ENCODE results near the gene PID1. TPM values are rescaled to one million over a fixed set of nuclear protein-coding genes. Genes with fewer than 3 reads are reported as not detected.

The PID1 gene
- total and polyA plus RNA-seq, 12 donors: 4.5 to 81.9 (median 47.0) TPM

GRCh38 chr2:229088517-229088913 lies 182.6 kb downstream of the PID1 start:
- Histone ChIP-seq H3K27ac (peak overlapping the region in 2 of 5 donors; percentile 6 to 15), H3K36me3 (replicated peaks in 1 of 2) (no peaks in the 10 kb centered on the region), H3K4me1 (replicated peaks in 1 of 2) (peaks cover 11 to 39% of the 10 kb centered on the region in 2 donors), H3K27me3 (no peaks in the 10 kb centered on the region), H3K4me3 (no peak overlapping the region), H3K9me3 (replicated peaks in 1 of 3) (no peaks in the 10 kb centered on the region)
- intact Hi-C loops (cut with DNase I): no loop called here
- DNase-seq: no peak
- TF ChIP-seq POLR2A (IDR thresholded peaks at IDR 0.05): no peak
- TF ChIP-seq, protein P1, sequence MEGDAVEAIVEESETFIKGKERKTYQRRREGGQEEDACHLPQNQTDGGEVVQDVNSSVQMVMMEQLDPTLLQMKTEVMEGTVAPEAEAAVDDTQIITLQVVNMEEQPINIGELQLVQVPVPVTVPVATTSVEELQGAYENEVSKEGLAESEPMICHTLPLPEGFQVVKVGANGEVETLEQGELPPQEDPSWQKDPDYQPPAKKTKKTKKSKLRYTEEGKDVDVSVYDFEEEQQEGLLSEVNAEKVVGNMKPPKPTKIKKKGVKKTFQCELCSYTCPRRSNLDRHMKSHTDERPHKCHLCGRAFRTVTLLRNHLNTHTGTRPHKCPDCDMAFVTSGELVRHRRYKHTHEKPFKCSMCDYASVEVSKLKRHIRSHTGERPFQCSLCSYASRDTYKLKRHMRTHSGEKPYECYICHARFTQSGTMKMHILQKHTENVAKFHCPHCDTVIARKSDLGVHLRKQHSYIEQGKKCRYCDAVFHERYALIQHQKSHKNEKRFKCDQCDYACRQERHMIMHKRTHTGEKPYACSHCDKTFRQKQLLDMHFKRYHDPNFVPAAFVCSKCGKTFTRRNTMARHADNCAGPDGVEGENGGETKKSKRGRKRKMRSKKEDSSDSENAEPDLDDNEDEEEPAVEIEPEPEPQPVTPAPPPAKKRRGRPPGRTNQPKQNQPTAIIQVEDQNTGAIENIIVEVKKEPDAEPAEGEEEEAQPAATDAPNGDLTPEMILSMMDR (IDR thresholded peaks at IDR 0.05): no peak
- WGBS, 4 donors: 68 to 80% (median 75%) methylated on average over 2 of the region's 2 CpGs

DNA sequence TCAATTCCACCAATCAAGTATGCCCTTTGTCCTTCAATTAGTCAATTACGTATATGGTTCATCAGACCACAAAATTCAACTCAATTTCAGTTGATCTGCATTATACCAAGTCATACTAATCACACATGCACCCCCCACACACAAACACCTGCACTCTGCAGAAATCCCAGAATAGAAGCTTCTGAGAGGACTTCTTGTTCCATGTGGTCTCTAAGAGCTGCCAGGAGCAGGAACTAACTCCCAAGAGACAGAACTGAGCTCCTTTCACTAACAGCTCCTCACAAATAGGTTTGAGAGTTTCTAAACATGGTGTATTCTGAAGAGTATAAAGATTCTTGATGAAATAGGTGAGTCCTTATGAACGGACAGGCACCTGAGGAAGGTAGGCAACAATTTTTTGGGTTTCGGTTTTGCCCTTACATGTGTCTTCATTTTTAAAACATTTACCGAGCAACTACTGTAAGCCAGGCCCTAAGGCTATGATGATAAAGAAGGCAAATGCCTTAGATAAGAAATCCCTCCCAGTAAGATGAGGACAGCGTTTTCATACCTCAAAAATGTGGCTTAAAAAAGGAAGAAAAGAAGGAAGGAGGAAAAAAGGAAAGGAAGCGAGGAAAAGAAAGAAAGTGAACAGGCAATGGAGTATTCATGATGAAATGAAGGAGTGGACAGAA lies 183.1 kb downstream of the PID1 start:
- 69 to 77% (median 72%) methylated on average over 6 of the region's 6 CpGs for WGBS, 4 donors
- Histone ChIP-seq H3K36me3 (replicated peaks in 1 of 2) (no peaks in the 10 kb centered on the region), H3K4me1 (replicated peaks in 1 of 2) (peaks cover 11 to 39% of the 10 kb centered on the region in 2 donors), H3K27me3 (no peaks in the 10 kb centered on the region), H3K4me3 (no peak overlapping the region), H3K9me3 (replicated peaks in 1 of 3) (no peaks in the 10 kb centered on the region), H3K27ac (peak overlapping the region in 1 of 5 donors; percentile 15)
- TF ChIP-seq, protein P1 (IDR thresholded peaks at IDR 0.05): no peak
- TF ChIP-seq POLR2A (IDR thresholded peaks at IDR 0.05): no peak
- no peak for DNase-seq
- intact Hi-C loops (cut with DNase I): no loop called here

DNA sequence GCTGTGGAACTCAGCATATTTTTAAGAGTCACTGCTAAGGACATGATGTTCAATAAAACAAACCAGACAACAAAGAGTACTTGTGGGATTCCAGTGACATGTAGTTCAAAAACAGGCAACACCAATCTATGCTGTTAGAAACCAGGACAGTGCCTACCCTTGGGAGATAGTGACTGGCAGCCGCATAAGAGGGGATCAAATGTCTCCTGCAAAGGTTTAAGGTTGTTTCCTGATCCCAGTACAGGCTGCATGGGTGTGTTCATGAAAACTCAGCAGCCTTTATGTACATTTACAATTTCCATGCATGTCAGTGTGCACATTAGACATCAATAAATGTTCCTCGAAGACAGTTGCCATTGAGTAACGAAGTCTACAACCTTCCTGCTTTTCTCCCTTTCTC lies 183.8 kb downstream of the PID1 start:
- Histone ChIP-seq H3K4me1 (replicated peaks in 1 of 2) (peaks cover 11 to 39% of the 10 kb centered on the region in 2 donors), H3K4me3 (no peak overlapping the region), H3K9me3 (replicated peaks in 1 of 3) (no peaks in the 10 kb centered on the region), H3K36me3 (replicated peaks in 1 of 2) (no peaks in the 10 kb centered on the region), H3K27me3 (no peaks in the 10 kb centered on the region), H3K27ac (no peak overlapping the region)
- 89 to 91% (median 91%) methylated on average over 3 of the region's 3 CpGs for WGBS, 4 donors
- no peak for DNase-seq
- intact Hi-C loops (cut with DNase I): no loop called here
- TF ChIP-seq POLR2A (IDR thresholded peaks at IDR 0.05): no peak
- TF ChIP-seq, protein P1 (IDR thresholded peaks at IDR 0.05): no peak

- Histone ChIP-seq H3K27ac (no peak overlapping the region), H3K27me3 (no peaks in the 10 kb centered on the region), H3K4me1 (replicated peaks in 1 of 2) (peaks cover 11 to 30% of the 10 kb centered on the region in 2 donors), H3K4me3 (no peak overlapping the region), H3K36me3 (replicated peaks in 1 of 2) (no peaks in the 10 kb centered on the region), H3K9me3 (replicated peaks in 1 of 3) (no peaks in the 10 kb centered on the region)
- intact Hi-C loops (cut with DNase I): no loop called here
- DNase-seq: no peak
- TF ChIP-seq POLR2A (IDR thresholded peaks at IDR 0.05): no peak
- TF ChIP-seq, protein P1 (IDR thresholded peaks at IDR 0.05): no peak
Measured at GRCh38 chr2:229085439-229085838, 185.6 kb downstream of the PID1 start.
